Smooth muscle cell of the pulmonary artery (primary cell): ENCODE results near the gene DYNLT2B. TPM values are rescaled to one million over a fixed set of nuclear protein-coding genes. Genes with fewer than 3 reads are reported as not detected.

Source experiments
- total RNA-seq: library from RNA; depleted of rRNA; stranded (reverse); fragments of >200 nt; gene quantifications from 2 replicates; pipeline ENCODE4 v1.2.3, GENCODE V29; 2014

The DYNLT2B gene
- total RNA-seq: 6.9 and 7.2 TPM in 2 replicates

GRCh38 chr3:196317687-196318467 lies at the start of gene DYNLT2B:
Gene DYNLT2B (minus strand): TSS chr3:196318240. CDS start chr3:196318152, 88 bp downstream.

GRCh38 chr3:196287440-196288140 lies 30.4 kb downstream of the DYNLT2B start, which contains the start of gene PCYT1A:
Gene PCYT1A (minus strand): TSS chr3:196287726. CDS start chr3:196270531, 17,195 bp downstream.

Other genes with a start within 250 kb of the DYNLT2B start
- gene TFRC, start 236.2 kb downstream of the DYNLT2B start, total RNA-seq: 297 and 356 TPM in 2 replicates
- gene ZDHHC19, start 106.8 kb downstream of the DYNLT2B start, total RNA-seq: not detected in 2 replicates
- not detected in 2 replicates for gene SLC51A, start 101.7 kb downstream of the DYNLT2B start, total RNA-seq
- 68.9 and 78.6 TPM in 2 replicates for gene PCYT1A, start 30.5 kb downstream of the DYNLT2B start, total RNA-seq
- not detected in 2 replicates for gene TM4SF19, start 20.1 kb upstream of the DYNLT2B start, total RNA-seq
- 21.2 and 30.6 TPM in 2 replicates for gene UBXN7, start 114.2 kb upstream of the DYNLT2B start, total RNA-seq
- gene RNF168, start 185.5 kb upstream of the DYNLT2B start, total RNA-seq: 12.0 and 13.2 TPM in 2 replicates
- not detected in 2 replicates for gene SMCO1, start 197.1 kb upstream of the DYNLT2B start, total RNA-seq